HEK293 (cell line): ENCODE data around the gene SMIM33.
"Not testable (repeated sequence)": the region's sequence is repeated elsewhere in the genome, so short reads cannot be mapped to it uniquely, and the experiment has no call there.

ENCODE experiments used
- KLF9 ChIP-seq: fragments of 450-650 bp; formaldehyde crosslinking; IDR thresholded peaks from 2 replicates; pipeline ENCODE4 v1.5.1; 2016; ENCODE audit warnings: missing biosample characterization, missing genetic modification characterization, low read depth
- SP2 ChIP-seq: fragments of 450-650 bp; formaldehyde crosslinking; IDR thresholded peaks from 2 replicates; pipeline ENCODE4 v1.5.1; 2016; ENCODE audit warnings: missing biosample characterization, missing genetic modification characterization
- SP7 ChIP-seq: fragments of 450-650 bp; formaldehyde crosslinking; IDR thresholded peaks from 2 replicates; pipeline ENCODE4 v1.5.1; 2016; ENCODE audit warnings: missing biosample characterization, missing genetic modification characterization
- YY1 ChIP-seq: fragments of 450-650 bp; formaldehyde crosslinking; IDR thresholded peaks from 2 replicates; pipeline ENCODE4 v1.5.1; 2018; ENCODE audit warnings: missing biosample characterization, missing genetic modification characterization
- ZBTB1 ChIP-seq: fragments of 450-650 bp; formaldehyde crosslinking; IDR thresholded peaks from 2 replicates; pipeline ENCODE4 v1.5.1; 2016; ENCODE audit warnings: missing biosample characterization, missing genetic modification characterization
- ZBTB7A ChIP-seq: fragments of 450-650 bp; formaldehyde crosslinking; IDR thresholded peaks from 2 replicates; pipeline ENCODE4 v1.5.1; 2016; ENCODE audit warnings: low read depth, missing biosample characterization, missing genetic modification characterization
- ZEB2 ChIP-seq: fragments of 450-650 bp; formaldehyde crosslinking; IDR thresholded peaks from 2 replicates; pipeline ENCODE4 v1.5.1; 2016; ENCODE audit warnings: missing biosample characterization, missing genetic modification characterization
- ZFP41 ChIP-seq: fragments of 450-650 bp; formaldehyde crosslinking; IDR thresholded peaks from 2 replicates; pipeline ENCODE4 v1.5.1; 2016; ENCODE audit warnings: missing biosample characterization, missing genetic modification characterization, borderline replicate concordance
- ZNF157 ChIP-seq: fragments of 450-650 bp; formaldehyde crosslinking; IDR thresholded peaks from 2 replicates; pipeline ENCODE4 v1.5.1; 2016; ENCODE audit warnings: missing biosample characterization, missing genetic modification characterization
- ZNF292 ChIP-seq: fragments of 450-650 bp; formaldehyde crosslinking; IDR thresholded peaks from 2 replicates; pipeline ENCODE4 v1.5.1; 2016; ENCODE audit warnings: low read depth, missing biosample characterization, missing genetic modification characterization, borderline replicate concordance
- TF ChIP-seq, protein P1 (sequence below): fragments of 450-650 bp; formaldehyde crosslinking; IDR thresholded peaks from 2 replicates; pipeline ENCODE4 v1.5.1; 2016; ENCODE audit warnings: missing biosample characterization, missing genetic modification characterization
- TF ChIP-seq, protein P2 (sequence below): fragments of 450-650 bp; formaldehyde crosslinking; IDR thresholded peaks from 2 replicates; pipeline ENCODE4 v1.5.1; 2016; ENCODE audit warnings: missing biosample characterization, missing genetic modification characterization

DNA sequence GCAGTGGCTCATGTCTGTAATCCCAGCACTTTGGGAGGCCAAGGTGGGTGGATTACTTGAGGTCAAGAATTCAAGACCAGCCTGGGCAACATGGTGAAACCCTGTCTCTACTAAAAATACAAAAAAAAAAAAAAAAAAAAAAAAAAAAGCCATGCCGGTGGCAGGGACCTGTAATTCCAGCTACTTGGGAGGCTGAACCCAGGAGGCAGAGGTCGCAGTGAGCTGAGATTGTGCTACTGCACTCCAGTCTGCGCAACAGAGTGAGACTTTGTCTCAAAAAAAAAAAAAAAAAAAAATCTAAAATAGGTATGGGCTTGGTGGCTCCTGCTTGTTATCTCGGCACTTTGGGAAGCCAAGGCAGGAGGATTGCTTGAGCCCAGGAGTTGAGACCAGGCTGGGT lies 8.9 kb downstream of the SMIM33 start:
- TF ChIP-seq ZNF157 (tag by site-specific recombination); ZBTB7A (tag by site-specific recombination); SP7 (tag by site-specific recombination); SP2; ZBTB1; YY1; ZNF292 (tag by site-specific recombination); ZFP41 (tag by site-specific recombination); KLF9; ZEB2 (tag by site-specific recombination): not testable (repeated sequence)
- TF ChIP-seq, protein P1, sequence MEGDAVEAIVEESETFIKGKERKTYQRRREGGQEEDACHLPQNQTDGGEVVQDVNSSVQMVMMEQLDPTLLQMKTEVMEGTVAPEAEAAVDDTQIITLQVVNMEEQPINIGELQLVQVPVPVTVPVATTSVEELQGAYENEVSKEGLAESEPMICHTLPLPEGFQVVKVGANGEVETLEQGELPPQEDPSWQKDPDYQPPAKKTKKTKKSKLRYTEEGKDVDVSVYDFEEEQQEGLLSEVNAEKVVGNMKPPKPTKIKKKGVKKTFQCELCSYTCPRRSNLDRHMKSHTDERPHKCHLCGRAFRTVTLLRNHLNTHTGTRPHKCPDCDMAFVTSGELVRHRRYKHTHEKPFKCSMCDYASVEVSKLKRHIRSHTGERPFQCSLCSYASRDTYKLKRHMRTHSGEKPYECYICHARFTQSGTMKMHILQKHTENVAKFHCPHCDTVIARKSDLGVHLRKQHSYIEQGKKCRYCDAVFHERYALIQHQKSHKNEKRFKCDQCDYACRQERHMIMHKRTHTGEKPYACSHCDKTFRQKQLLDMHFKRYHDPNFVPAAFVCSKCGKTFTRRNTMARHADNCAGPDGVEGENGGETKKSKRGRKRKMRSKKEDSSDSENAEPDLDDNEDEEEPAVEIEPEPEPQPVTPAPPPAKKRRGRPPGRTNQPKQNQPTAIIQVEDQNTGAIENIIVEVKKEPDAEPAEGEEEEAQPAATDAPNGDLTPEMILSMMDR (tag by site-specific recombination) = not testable (repeated sequence)
- TF ChIP-seq, protein P2, sequence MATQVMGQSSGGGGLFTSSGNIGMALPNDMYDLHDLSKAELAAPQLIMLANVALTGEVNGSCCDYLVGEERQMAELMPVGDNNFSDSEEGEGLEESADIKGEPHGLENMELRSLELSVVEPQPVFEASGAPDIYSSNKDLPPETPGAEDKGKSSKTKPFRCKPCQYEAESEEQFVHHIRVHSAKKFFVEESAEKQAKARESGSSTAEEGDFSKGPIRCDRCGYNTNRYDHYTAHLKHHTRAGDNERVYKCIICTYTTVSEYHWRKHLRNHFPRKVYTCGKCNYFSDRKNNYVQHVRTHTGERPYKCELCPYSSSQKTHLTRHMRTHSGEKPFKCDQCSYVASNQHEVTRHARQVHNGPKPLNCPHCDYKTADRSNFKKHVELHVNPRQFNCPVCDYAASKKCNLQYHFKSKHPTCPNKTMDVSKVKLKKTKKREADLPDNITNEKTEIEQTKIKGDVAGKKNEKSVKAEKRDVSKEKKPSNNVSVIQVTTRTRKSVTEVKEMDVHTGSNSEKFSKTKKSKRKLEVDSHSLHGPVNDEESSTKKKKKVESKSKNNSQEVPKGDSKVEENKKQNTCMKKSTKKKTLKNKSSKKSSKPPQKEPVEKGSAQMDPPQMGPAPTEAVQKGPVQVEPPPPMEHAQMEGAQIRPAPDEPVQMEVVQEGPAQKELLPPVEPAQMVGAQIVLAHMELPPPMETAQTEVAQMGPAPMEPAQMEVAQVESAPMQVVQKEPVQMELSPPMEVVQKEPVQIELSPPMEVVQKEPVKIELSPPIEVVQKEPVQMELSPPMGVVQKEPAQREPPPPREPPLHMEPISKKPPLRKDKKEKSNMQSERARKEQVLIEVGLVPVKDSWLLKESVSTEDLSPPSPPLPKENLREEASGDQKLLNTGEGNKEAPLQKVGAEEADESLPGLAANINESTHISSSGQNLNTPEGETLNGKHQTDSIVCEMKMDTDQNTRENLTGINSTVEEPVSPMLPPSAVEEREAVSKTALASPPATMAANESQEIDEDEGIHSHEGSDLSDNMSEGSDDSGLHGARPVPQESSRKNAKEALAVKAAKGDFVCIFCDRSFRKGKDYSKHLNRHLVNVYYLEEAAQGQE (tag by site-specific recombination) = not testable (repeated sequence)
